ENCODE results near the gene CLIC3. TPM values are rescaled to one million over a fixed set of nuclear protein-coding genes. Genes with fewer than 3 reads are reported as not detected.

CLIC3 gene
- total RNA-seq, 4 donors from 2014 or later = 0.36 TPM; not detected in 3

- in situ Hi-C loops (cut with MboI; ENCODE audit: low sequenced_read_pairs in 4 of 4) = no loop called here
- ATAC-seq = no peak
- no peak overlapping the region for H3K27ac ChIP-seq
Observed at GRCh38 chr9:137000177-137000930, 4.0 kb upstream of the CLIC3 start.

GRCh38 chr9:136997830-136998234, 1.5 kb upstream of the CLIC3 start:
- no peak for TF ChIP-seq CTCF (IDR thresholded peaks at IDR 0.05 in 4 of 5, conservative IDR thresholded peaks at IDR 0.05 in 1 of 5)
- no peak for TF ChIP-seq POLR2A (IDR thresholded peaks at IDR 0.05)
- H3K4me1 ChIP-seq = peaks cover 4 to 7% of the 10 kb centered on the region in 2 donors
- no peak overlapping the region for H3K27ac ChIP-seq
- intact Hi-C loops (cut with DNase I; ENCODE audit: low total_unique reads) (no loop called here), in situ Hi-C loops (cut with MboI; ENCODE audit: low sequenced_read_pairs in 4 of 4) (no loop called here)
- DNase-seq (no peak), ATAC-seq (no peak)
- H3K4me3 ChIP-seq = no peak overlapping the region
- no peaks in the 10 kb centered on the region for H3K9me3 ChIP-seq
- H3K36me3 ChIP-seq = peaks cover 0 to 7% of the 10 kb centered on the region in 2 donors
- peaks cover 14 to 19% (median 18%) of the 10 kb centered on the region in 3 donors for H3K27me3 ChIP-seq

More at GRCh38 chr9:137000177-137000930, 4.0 kb upstream of the CLIC3 start:
- H3K4me3 ChIP-seq = no peak overlapping the region
- TF ChIP-seq CTCF (IDR thresholded peaks at IDR 0.05 in 4 of 5, conservative IDR thresholded peaks at IDR 0.05 in 1 of 5) = no peak
- no peaks in the 10 kb centered on the region for H3K9me3 ChIP-seq
- H3K36me3 ChIP-seq = no peaks in the 10 kb centered on the region
- peaks cover 9 to 17% (median 15%) of the 10 kb centered on the region in 3 donors for H3K27me3 ChIP-seq
- no peak for DNase-seq
- intact Hi-C loops (cut with DNase I; ENCODE audit: low total_unique reads) = no loop called here
- H3K4me1 ChIP-seq = no peaks in the 10 kb centered on the region

GRCh38 chr9:136997371-136997770, 1.0 kb upstream of the CLIC3 start:
- DNase-seq (no peak), ATAC-seq (no peak)
- Histone ChIP-seq H3K4me1 (peaks cover 6 to 11% of the 10 kb centered on the region in 2 donors), H3K27ac (no peak overlapping the region), H3K9me3 (no peaks in the 10 kb centered on the region), H3K27me3 (peaks cover 14 to 19% (median 18%) of the 10 kb centered on the region in 3 donors), H3K36me3 (peaks cover 0 to 7% of the 10 kb centered on the region in 2 donors), H3K4me3 (no peak overlapping the region)
- in situ Hi-C loops (cut with MboI; ENCODE audit: low sequenced_read_pairs in 4 of 4) (no loop called here), intact Hi-C loops (cut with DNase I; ENCODE audit: low total_unique reads) (no loop called here)
- TF ChIP-seq POLR2A (IDR thresholded peaks at IDR 0.05) (no peak), CTCF (IDR thresholded peaks at IDR 0.05 in 4 of 5, conservative IDR thresholded peaks at IDR 0.05 in 1 of 5) (no peak)

GRCh38 chr9:136995772-136996311, 526 bp downstream of the CLIC3 start:
- ATAC-seq (no peak), DNase-seq (no peak)
- in situ Hi-C loops (cut with MboI; ENCODE audit: low sequenced_read_pairs in 4 of 4) (no loop called here), intact Hi-C loops (cut with DNase I; ENCODE audit: low total_unique reads) (no loop called here)
- H3K27me3 ChIP-seq = peaks cover 14 to 19% (median 18%) of the 10 kb centered on the region in 3 donors
- TF ChIP-seq POLR2A (IDR thresholded peaks at IDR 0.05) = no peak
- no peak for TF ChIP-seq CTCF (IDR thresholded peaks at IDR 0.05 in 4 of 5, conservative IDR thresholded peaks at IDR 0.05 in 1 of 5)
- peaks cover 6 to 12% of the 10 kb centered on the region in 2 donors for H3K4me1 ChIP-seq
- no peak overlapping the region for H3K4me3 ChIP-seq
- H3K9me3 ChIP-seq = no peaks in the 10 kb centered on the region
- peaks cover 0 to 7% of the 10 kb centered on the region in 2 donors for H3K36me3 ChIP-seq
- no peak overlapping the region for H3K27ac ChIP-seq
